Measurements from ENCODE around the gene IDNK.

Gene IDNK

DNA sequence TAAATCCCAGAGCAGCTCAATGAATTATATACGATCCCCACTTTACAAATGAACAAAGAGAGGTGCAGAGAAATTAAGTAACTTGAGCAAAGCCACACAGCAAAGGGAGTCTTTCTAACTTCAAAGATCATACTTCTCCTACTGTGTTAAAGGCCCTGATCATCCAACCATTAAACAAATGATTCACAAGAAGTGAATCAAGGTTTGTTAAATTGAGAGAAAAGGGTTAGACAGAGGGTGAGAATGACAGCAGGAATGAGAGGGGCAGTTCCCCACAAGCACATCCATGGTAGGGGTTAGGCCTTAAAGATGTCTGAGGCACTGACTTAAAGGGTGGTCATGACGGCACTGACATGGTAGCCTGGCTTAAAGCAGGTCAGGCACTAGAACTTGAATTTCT is 10.7 kb downstream of the IDNK start:
- H3K4me3 ChIP-seq (ENCODE audit: low read depth, low read length), result no peak overlapping the region
- TF ChIP-seq, protein P1, sequence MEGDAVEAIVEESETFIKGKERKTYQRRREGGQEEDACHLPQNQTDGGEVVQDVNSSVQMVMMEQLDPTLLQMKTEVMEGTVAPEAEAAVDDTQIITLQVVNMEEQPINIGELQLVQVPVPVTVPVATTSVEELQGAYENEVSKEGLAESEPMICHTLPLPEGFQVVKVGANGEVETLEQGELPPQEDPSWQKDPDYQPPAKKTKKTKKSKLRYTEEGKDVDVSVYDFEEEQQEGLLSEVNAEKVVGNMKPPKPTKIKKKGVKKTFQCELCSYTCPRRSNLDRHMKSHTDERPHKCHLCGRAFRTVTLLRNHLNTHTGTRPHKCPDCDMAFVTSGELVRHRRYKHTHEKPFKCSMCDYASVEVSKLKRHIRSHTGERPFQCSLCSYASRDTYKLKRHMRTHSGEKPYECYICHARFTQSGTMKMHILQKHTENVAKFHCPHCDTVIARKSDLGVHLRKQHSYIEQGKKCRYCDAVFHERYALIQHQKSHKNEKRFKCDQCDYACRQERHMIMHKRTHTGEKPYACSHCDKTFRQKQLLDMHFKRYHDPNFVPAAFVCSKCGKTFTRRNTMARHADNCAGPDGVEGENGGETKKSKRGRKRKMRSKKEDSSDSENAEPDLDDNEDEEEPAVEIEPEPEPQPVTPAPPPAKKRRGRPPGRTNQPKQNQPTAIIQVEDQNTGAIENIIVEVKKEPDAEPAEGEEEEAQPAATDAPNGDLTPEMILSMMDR (IDR thresholded peaks at IDR 0.05; ENCODE audit: borderline replicate concordance, insufficient read depth, low read depth, low read length), result no peak

DNA sequence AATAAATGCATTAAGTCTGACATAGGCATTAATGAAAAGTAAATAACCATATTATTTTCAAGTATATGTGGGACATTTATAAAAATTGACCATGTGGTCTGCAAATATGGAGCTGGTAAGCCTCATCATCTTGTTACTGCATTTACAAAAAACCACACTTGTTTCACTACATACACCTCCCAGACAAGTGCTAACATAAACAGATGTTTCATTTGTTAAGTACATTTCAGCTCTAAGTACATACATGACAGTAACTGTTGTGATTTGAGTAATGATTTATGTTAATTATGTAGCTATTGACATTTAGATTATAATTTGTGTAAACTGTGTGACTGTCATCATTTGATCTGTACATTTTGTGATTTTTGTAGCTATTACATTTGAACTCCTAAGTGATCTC is 13.9 kb downstream of the IDNK start:
- no peak overlapping the region for H3K4me3 ChIP-seq (ENCODE audit: low read depth, low read length)
- TF ChIP-seq, protein P1 (IDR thresholded peaks at IDR 0.05; ENCODE audit: borderline replicate concordance, insufficient read depth, low read depth, low read length), result no peak

GRCh38 chr9:83637389-83637788 is 14.4 kb downstream of the IDNK start:
- H3K4me3 ChIP-seq (ENCODE audit: low read depth, low read length), result no peak overlapping the region
- TF ChIP-seq, protein P1 (IDR thresholded peaks at IDR 0.05; ENCODE audit: borderline replicate concordance, insufficient read depth, low read depth, low read length), result no peak

DNA sequence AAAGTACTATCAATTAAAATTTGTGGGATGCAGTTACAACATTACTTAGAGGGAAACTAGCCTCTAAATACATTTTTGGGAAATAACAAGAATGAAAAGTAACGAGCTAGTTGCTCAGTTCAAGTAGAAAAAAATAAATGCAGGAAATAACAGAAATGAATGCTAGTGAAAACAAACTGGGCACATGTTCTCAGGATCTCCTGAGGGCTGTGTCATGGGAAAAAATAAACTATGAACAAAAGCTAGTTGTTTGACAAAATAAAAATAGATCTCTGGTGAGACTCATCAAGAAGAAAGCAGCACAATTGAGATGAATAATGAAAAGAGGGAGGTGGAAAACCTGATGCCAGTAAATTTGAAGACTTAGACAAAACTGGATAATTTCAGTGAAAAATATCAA is 16.3 kb downstream of the IDNK start:
- H3K4me3 ChIP-seq (ENCODE audit: low read depth, low read length), result no peak overlapping the region
- TF ChIP-seq, protein P1 (IDR thresholded peaks at IDR 0.05; ENCODE audit: borderline replicate concordance, insufficient read depth, low read depth, low read length), result no peak

GRCh38 chr9:83642793-83643192 is 19.9 kb downstream of the IDNK start:
- no peak overlapping the region for H3K4me3 ChIP-seq (ENCODE audit: low read depth, low read length)
- TF ChIP-seq, protein P1 (IDR thresholded peaks at IDR 0.05; ENCODE audit: borderline replicate concordance, insufficient read depth, low read depth, low read length), result no peak

GRCh38 chr9:83646500-83647239 is 23.7 kb downstream of the IDNK start:
- no peak overlapping the region for H3K4me3 ChIP-seq (ENCODE audit: low read depth, low read length)
- TF ChIP-seq, protein P1 (IDR thresholded peaks at IDR 0.05; ENCODE audit: borderline replicate concordance, insufficient read depth, low read depth, low read length), result no peak

DNA sequence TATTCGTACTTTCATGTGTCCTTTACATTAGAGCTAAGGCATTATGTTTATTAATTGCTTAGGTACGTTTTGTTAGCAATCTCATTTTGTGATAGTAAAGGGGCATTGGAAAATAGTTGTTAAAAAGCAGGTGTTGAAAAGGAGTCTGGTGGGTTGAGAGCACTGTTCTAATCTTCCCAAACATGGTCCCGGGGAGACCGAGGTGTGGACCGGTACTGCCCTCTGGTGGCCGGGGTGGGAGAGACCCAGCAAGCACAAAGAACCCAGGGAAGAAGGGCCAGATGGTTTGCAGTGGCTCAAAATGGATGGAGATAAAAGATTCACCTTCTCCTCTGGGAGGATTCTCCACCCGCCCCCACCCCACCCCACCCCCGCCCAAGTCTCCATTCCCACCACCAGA is 26.1 kb downstream of the IDNK start:
- TF ChIP-seq, protein P1 (IDR thresholded peaks at IDR 0.05; ENCODE audit: borderline replicate concordance, insufficient read depth, low read depth, low read length), result peak; percentile 80
- no peak overlapping the region for H3K4me3 ChIP-seq (ENCODE audit: low read depth, low read length)

Data from GM12875 (cell line).